Activated CD4-positive, CD25-positive, alpha-beta regulatory T cell treated with anti-CD3 and anti-CD28 coated beads, Interleukin-2, amount 50 U/mL, for 24 hours (primary cell): ENCODE data around the gene CLDN5.

ENCODE experiments used
- ATAC-seq, 2 donors: fragments of 150-1000 bp; cut with Tn5 transposase; one replicate each; pipeline ENCODE4 v1.10.0; 2021; ENCODE audit warnings: mild to moderate bottlenecking in 1 of 2, moderate library complexity in 1 of 2

The CLDN5 gene

DNA sequence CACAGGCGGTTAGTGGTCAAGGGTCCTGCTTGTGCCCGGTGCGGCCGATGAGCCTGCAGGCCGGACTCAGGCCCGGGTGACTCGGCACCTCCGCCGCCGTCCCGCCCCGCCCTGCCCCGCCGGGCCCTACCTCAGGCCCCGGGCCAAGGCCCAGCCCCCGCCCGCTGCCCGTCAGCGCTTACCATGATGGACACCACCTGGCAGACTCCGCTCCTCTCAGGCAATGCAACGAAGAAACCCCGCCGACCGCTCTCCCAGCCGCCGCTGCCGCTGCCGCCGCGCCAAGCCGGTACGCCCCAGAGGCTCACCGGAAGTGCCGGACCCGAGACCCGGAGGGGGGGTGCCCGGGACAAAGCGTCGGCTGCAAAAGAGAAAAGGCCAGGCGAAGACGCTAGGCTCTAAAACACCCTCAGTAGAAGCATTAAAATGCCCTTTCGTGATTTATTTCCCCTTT is 45.3 kb downstream of the CLDN5 start, which contains the start of gene UFD1:
Gene UFD1, minus strand, starts transcription at position 293 of the 454 bp plus-strand sequence. Its CDS starts 108 bp downstream, at position 185.
- peak; percentile 54 to 60 for ATAC-seq

DNA sequence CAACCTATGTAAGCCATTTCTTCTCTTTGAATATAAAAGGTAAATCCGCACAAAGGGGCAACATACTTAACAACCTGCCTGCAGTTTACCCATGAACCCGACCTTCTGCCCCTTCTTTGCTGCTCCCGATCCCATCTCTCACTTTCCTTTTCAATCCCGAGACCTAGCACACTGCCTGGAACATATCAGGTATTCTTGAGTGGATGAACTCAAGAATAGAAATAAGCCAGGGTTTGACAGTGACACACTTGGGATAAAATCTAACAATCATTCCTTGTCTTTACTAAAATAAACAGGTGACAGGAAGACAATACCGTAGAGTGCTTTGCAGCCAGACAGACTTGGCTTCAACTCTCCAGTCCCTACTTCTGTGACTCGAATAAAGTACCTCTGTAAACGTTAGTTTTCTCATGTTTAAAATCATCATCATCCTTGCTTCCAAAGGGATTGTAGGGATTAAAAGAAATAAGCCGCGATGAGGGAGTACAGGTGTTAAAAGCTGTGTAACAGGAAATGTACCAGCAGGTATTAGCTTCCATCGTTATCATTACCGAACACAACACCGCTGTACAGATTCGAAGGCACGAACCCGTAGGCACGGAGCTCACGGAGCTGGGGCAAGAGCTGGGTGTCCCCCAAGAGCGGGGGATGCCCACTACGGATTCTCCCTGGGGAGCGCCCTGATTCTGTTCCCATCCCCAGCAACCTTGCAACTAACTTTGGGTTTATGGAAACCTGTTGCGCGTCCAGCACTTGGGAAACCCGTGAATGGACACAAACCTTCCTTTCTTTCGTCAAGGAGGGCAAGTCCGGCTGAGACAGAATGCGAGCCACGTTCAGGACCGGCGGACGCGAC is 45.9 kb downstream of the CLDN5 start:
- no peak for ATAC-seq

DNA sequence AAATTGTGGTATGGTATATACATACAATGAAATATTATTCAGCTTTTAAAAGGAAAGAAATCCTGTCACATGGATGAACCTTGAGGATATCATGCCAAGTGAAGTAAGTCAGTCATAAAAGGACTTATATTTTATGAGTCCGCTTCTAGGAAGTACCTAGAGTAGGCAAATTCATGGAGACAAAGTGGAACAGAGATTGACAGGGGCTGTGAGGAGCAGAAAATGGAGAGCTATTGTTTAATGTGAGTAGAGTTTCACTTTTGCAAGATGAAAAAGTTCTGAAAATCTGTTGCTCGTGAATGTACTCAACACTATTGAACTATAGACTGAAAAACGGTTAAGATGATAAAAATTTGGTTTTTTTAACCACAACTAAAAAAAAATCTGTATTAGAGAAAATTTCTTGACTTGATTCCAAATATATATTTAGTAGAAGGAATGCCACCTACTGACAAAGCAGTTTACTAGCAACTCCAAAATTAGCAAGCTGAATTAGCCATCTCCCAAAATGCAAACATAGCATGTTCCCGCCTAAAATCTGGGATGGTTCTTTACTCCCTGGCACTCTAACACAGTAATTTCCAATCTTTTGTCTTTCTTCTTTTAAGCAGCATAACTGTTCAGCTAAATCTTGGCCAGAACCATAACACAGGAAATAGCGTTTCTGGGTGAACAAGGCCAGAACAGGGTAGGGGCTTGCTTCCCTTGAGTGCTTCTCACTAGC is 46.7 kb downstream of the CLDN5 start:
- no peak for ATAC-seq

DNA sequence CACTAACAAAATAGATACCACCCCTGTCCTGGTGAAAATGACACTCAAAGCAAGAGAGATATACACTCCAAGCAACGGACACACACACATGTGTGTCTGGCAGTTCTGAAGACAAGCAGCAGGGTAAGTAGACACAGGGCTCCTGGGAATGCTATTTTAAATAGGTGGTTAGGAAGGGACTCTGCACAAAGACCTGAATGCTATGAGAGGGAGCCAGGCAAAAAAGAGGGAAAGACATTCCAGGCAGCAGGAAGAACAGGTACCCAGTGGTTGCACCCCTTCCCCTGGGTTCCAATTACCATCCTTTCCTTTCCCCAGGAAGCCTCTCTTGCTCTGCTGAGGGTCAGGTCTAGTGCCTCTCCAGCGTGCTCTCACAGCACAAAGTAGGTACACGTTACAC is 48.2 kb downstream of the CLDN5 start:
- no peak for ATAC-seq

DNA sequence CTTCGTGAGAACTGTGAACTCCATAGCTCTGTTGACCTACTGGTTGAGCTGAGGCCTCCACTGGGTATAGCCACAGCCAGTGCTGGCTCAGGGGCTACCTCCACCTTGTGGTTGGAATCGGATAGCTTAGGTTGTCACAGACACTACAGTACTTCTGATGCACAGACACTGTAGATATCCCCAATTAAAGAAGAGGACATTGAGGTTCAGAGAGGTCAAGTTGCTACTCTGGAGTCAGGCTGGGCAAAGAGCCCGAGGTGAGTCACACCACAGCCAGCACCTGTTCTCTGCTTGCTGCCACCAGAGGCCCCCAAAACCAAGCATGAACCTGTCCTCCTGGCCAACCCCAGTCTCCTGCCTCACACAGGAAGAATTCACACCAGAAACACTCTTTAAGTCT is 50.6 kb downstream of the CLDN5 start:
- ATAC-seq: no peak
